AG09309 (cell line): ENCODE results near the gene EHMT1.

Experiments used
- DNase-seq: peaks from one replicate; pipeline ENCODE4 v3.0.0-alpha.2; 2010; ENCODE audit warnings: low read depth
- H3K4me3 ChIP-seq: 2 replicates; pipeline ENCODE4 v1.5.1; 2011; ENCODE audit warnings: mild to moderate bottlenecking, low read depth, low read length, moderate library complexity; ENCODE audit not compliant: control insufficient read depth
- TF ChIP-seq, protein P1 (sequence below): IDR thresholded peaks from 2 replicates; pipeline ENCODE4 v1.5.1; 2011; ENCODE audit warnings: mild to moderate bottlenecking, low read depth, low read length, inconsistent platforms; ENCODE audit not compliant: insufficient read depth, control insufficient read depth; ENCODE audit errors: missing control alignments

EHMT1 gene

DNA sequence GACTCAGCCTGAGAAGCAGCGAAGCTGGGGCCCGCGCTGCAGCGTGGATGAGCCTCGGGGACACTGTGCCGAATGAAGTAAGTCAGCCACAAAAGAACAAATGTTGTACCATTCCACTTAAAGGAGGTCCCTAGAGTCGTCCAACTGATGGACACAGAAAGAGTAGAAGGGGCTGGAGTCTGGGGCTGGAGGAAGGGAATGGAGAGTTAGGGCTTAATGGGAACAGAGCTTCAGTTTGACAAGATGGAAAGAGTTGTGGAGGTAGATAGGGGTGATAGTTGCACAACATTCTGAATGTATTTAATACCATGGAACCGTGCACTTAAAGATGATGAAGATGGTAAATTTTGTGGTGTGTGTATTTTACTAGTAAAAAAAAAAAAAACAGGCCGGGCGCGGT lies 119.9 kb downstream of the EHMT1 start:
- DNase-seq, result no peak
- TF ChIP-seq, protein P1, sequence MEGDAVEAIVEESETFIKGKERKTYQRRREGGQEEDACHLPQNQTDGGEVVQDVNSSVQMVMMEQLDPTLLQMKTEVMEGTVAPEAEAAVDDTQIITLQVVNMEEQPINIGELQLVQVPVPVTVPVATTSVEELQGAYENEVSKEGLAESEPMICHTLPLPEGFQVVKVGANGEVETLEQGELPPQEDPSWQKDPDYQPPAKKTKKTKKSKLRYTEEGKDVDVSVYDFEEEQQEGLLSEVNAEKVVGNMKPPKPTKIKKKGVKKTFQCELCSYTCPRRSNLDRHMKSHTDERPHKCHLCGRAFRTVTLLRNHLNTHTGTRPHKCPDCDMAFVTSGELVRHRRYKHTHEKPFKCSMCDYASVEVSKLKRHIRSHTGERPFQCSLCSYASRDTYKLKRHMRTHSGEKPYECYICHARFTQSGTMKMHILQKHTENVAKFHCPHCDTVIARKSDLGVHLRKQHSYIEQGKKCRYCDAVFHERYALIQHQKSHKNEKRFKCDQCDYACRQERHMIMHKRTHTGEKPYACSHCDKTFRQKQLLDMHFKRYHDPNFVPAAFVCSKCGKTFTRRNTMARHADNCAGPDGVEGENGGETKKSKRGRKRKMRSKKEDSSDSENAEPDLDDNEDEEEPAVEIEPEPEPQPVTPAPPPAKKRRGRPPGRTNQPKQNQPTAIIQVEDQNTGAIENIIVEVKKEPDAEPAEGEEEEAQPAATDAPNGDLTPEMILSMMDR, result no peak
- no peak overlapping the region for H3K4me3 ChIP-seq

- DNase-seq, result no peak
- TF ChIP-seq, protein P1, result no peak
- no peak overlapping the region for H3K4me3 ChIP-seq
Measured at GRCh38 chr9:137739371-137740309, 120.8 kb downstream of the EHMT1 start.

- DNase-seq, result no peak
- TF ChIP-seq, protein P1, result no peak
- H3K4me3 ChIP-seq, result no peak overlapping the region
Measured at GRCh38 chr9:137740312-137740711, 121.5 kb downstream of the EHMT1 start.

GRCh38 chr9:137741330-137741729 lies 122.5 kb downstream of the EHMT1 start:
- H3K4me3 ChIP-seq, result no peak overlapping the region
- TF ChIP-seq, protein P1, result no peak
- DNase-seq, result no peak

- no peak for DNase-seq
- TF ChIP-seq, protein P1, result no peak
Measured at GRCh38 chr9:137742698-137743097, 123.9 kb downstream of the EHMT1 start.

GRCh38 chr9:137743695-137744094 lies 124.9 kb downstream of the EHMT1 start:
- no peak overlapping the region for H3K4me3 ChIP-seq
- DNase-seq, result no peak
- TF ChIP-seq, protein P1, result no peak

More at GRCh38 chr9:137742698-137743097, 123.9 kb downstream of the EHMT1 start:
- no peak overlapping the region for H3K4me3 ChIP-seq
